Omental fat pad (tissue), 4 donors: ENCODE data around the gene SLMAP. TPM values are rescaled to one million over a fixed set of nuclear protein-coding genes. Genes with fewer than 3 reads are reported as not detected.
A peak's percentile ranks its signal among the peaks of the same experiment; 100 is the strongest.

Source experiments
- ATAC-seq: fragments of 150-250 bp; one replicate; pipeline ENCODE4 v1.9.1; 2016; ENCODE audit warnings: mild to moderate bottlenecking, moderate library complexity; ENCODE audit not compliant: low FRiP score
- DNase-seq: peaks from one replicate; pipeline ENCODE4 v3.0.0-alpha.2; 2019; ENCODE audit warnings: low spot score
- CTCF ChIP-seq, 3 donors: fragments of 450-650 bp; IDR thresholded peaks; one replicate each; pipeline ENCODE4 v1.5.1; 2016 to 2017; ENCODE audit warnings: antibody characterized with exemption in 3 of 3, mild to moderate bottlenecking in 3 of 3, moderate library complexity in 2 of 3
- total RNA-seq, 4 donors: library from RNA; depleted of rRNA; stranded (reverse); fragments of >200 nt; gene quantifications; one replicate each; pipeline ENCODE4 v1.1.0, GENCODE V29; 2016

SLMAP gene
- total RNA-seq, 4 donors from 2014 or later, result 42.7 to 72.7 (median 47.1) TPM

GRCh38 chr3:57942388-57942787 lies 186.3 kb downstream of the SLMAP start:
- DNase-seq (no peak), ATAC-seq (no peak)
- TF ChIP-seq CTCF (IDR thresholded peaks at IDR 0.05), result no peak

GRCh38 chr3:57942872-57943283 lies 186.8 kb downstream of the SLMAP start:
- DNase-seq (no peak), ATAC-seq (no peak)
- no peak for TF ChIP-seq CTCF (IDR thresholded peaks at IDR 0.05)

- ATAC-seq, result peak; percentile 42
- DNase-seq, result no peak
- TF ChIP-seq CTCF (IDR thresholded peaks at IDR 0.05), result no peak
Measured at GRCh38 chr3:57943525-57944495, 187.7 kb downstream of the SLMAP start.

GRCh38 chr3:57946970-57947381 lies 190.9 kb downstream of the SLMAP start:
- TF ChIP-seq CTCF (IDR thresholded peaks at IDR 0.05), result no peak
- ATAC-seq (no peak), DNase-seq (no peak)

- no peak for TF ChIP-seq CTCF (IDR thresholded peaks at IDR 0.05)
- DNase-seq, result no peak
- no peak for ATAC-seq
Measured at GRCh38 chr3:57948080-57948671, 192.1 kb downstream of the SLMAP start.

- ATAC-seq (no peak), DNase-seq (no peak)
- no peak for TF ChIP-seq CTCF (IDR thresholded peaks at IDR 0.05)
Measured at GRCh38 chr3:57948781-57949242, 192.7 kb downstream of the SLMAP start.
